DND-41 (cell line): ENCODE data around the gene ADORA3.

Experiments
- ATAC-seq: fragments of 200-7000 bp; cut with Tn5 transposase; 3 replicates; pipeline ENCODE4 v1.9.1; 2021; ENCODE audit warnings: low read depth; ENCODE audit not compliant: insufficient read depth
- DNase-seq: peaks from one replicate; pipeline ENCODE4 v3.0.0-alpha.2; 2020
- H2AFZ ChIP-seq: 2 replicates; pipeline ENCODE4 v1.6.0; 2012; ENCODE audit warnings: low read depth, low read length
- H3K27ac ChIP-seq: 2 replicates; pipeline ENCODE4 v1.5.1; 2012; ENCODE audit warnings: low read length, inconsistent platforms
- H3K27me3 ChIP-seq: fragments of 200-600 bp; sonication (generic); 2 replicates; pipeline ENCODE4 v1.6.0; 2012; ENCODE audit warnings: low read length, mild to moderate bottlenecking, inconsistent platforms; ENCODE audit not compliant: insufficient read depth, poor library complexity
- H3K36me3 ChIP-seq: 2 replicates; pipeline ENCODE4 v1.5.1; 2012; ENCODE audit warnings: low read length, inconsistent platforms; ENCODE audit not compliant: insufficient read depth
- H3K4me1 ChIP-seq: 2 replicates; pipeline ENCODE4 v1.5.1; 2012; ENCODE audit warnings: mild to moderate bottlenecking, low read length; ENCODE audit not compliant: insufficient read depth
- H3K4me2 ChIP-seq: 2 replicates; pipeline ENCODE4 v1.6.0; 2012; ENCODE audit warnings: mild to moderate bottlenecking, moderate library complexity, low read length, inconsistent platforms; ENCODE audit not compliant: insufficient read depth
- H3K4me3 ChIP-seq, 2 experiments: fragments of 200-600 bp in 1 of 2; shearing (Covaris generic) in 1 of 2; 2 replicates each; pipeline ENCODE4 v1.5.1; 2012 to 2016; ENCODE audit warnings: inconsistent platforms in 2 of 2, low read length in 2 of 2, mild to moderate bottlenecking in 2 of 2, low read depth in 1 of 2, moderate library complexity in 1 of 2
- H3K79me2 ChIP-seq: 2 replicates; pipeline ENCODE4 v1.6.0; 2012; ENCODE audit warnings: low read length, inconsistent platforms; ENCODE audit not compliant: insufficient read depth
- H3K9ac ChIP-seq: 2 replicates; pipeline ENCODE4 v1.6.0; 2012; ENCODE audit warnings: low read depth, mild to moderate bottlenecking, inconsistent platforms, low read length, moderate library complexity
- H3K9me3 ChIP-seq: 2 replicates; pipeline ENCODE4 v1.5.1; 2012; ENCODE audit warnings: low read length, moderate library complexity, mild to moderate bottlenecking, inconsistent platforms; ENCODE audit not compliant: insufficient read depth, severe bottlenecking
- H4K20me1 ChIP-seq: 2 replicates; pipeline ENCODE4 v1.6.0; 2012; ENCODE audit warnings: low read length; ENCODE audit not compliant: insufficient read depth
- EZH2 ChIP-seq: IDR thresholded peaks from 3 replicates; pipeline ENCODE4 v1.6.1; 2012; ENCODE audit warnings: borderline replicate concordance, low read depth, mild to moderate bottlenecking, moderate library complexity, low read length, inconsistent platforms; ENCODE audit not compliant: severe bottlenecking
- TF ChIP-seq, protein P1 (sequence below): IDR thresholded peaks from 2 replicates; pipeline ENCODE4 v1.5.1; 2012; ENCODE audit warnings: borderline replicate concordance, low read length, moderate library complexity, mild to moderate bottlenecking; ENCODE audit not compliant: poor library complexity, severe bottlenecking; ENCODE audit errors: extremely low read depth

The ADORA3 gene

DNA sequence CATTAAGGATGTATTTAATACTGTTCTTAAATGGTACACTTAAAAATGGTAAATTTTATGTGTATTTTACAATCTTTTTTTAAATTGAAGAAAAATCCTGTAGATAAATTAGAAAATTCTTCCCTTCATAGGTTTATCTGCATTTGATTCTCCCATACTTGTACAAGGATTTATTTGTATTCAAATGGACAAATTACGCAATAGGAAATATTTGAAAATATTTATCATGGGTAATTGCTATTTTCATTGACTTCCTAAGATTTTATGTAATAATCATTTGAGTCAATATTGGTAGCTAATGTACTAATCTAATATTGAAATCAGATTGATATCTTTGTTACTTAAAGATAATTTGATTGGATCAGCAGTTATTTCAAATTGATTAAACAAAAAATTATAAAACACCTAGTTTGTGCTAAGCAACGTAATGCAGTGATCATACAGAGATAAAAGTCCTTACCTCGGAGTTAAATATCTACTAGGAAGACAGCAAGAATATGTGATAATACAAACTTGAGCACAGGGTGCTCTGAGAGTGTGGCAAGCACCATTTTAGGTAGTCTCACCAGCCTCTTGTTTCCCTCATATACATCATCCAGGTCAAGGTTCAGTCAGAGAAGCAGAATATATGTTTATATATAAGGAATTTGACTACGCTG, 40.9 kb downstream of the ADORA3 start:
- Histone ChIP-seq H3K79me2 (no peaks in the 10 kb centered on the region), H3K27ac (no peak overlapping the region), H2AFZ (no peak overlapping the region), H3K36me3 (peaks cover 63% of the 10 kb centered on the region), H3K4me2 (no peak overlapping the region), H4K20me1 (no peaks in the 10 kb centered on the region), H3K27me3 (no peaks in the 10 kb centered on the region), H3K9ac (no peak overlapping the region), H3K4me1 (no peaks in the 10 kb centered on the region), H3K9me3 (no peaks in the 10 kb centered on the region), H3K4me3 (no peak overlapping the region)
- DNase-seq (no peak), ATAC-seq (no peak)
- TF ChIP-seq, protein P1, sequence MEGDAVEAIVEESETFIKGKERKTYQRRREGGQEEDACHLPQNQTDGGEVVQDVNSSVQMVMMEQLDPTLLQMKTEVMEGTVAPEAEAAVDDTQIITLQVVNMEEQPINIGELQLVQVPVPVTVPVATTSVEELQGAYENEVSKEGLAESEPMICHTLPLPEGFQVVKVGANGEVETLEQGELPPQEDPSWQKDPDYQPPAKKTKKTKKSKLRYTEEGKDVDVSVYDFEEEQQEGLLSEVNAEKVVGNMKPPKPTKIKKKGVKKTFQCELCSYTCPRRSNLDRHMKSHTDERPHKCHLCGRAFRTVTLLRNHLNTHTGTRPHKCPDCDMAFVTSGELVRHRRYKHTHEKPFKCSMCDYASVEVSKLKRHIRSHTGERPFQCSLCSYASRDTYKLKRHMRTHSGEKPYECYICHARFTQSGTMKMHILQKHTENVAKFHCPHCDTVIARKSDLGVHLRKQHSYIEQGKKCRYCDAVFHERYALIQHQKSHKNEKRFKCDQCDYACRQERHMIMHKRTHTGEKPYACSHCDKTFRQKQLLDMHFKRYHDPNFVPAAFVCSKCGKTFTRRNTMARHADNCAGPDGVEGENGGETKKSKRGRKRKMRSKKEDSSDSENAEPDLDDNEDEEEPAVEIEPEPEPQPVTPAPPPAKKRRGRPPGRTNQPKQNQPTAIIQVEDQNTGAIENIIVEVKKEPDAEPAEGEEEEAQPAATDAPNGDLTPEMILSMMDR = no peak
- no peak for TF ChIP-seq EZH2

GRCh38 chr1:111461765-111462164, 41.7 kb downstream of the ADORA3 start:
- no peak overlapping the region for H3K4me2 ChIP-seq
- no peak for DNase-seq

DNA sequence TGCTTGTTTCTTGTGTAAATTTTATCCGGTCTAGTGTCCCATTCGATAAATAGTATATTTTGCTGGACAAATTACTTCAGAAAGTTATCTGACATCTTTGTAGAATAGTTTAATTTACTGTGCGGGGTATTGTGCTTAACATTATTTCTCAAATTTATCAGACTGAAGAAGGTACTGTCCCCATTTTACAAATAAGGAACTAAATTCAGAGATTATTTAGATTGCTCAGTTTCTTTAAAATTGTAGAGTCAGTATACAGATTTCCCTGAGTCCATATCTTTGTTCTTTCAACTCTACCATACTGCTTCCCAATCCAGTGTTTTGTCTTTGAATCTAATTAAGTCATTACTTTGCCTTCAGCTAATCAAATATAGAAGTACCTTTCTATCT, 47.8 kb downstream of the ADORA3 start:
- TF ChIP-seq, protein P1 = no peak
- no peak for TF ChIP-seq EZH2
- H3K9ac ChIP-seq = no peak overlapping the region
- H3K9me3 ChIP-seq = no peaks in the 10 kb centered on the region
- H2AFZ ChIP-seq = no peak overlapping the region
- no peak overlapping the region for H3K27ac ChIP-seq
- peaks cover 33% of the 10 kb centered on the region for H3K4me1 ChIP-seq
- peaks cover 50% of the 10 kb centered on the region for H3K79me2 ChIP-seq
- H4K20me1 ChIP-seq = no peaks in the 10 kb centered on the region; the same call in 1 of the 2 replicates
- H3K36me3 ChIP-seq = peaks cover 89% of the 10 kb centered on the region
- no peak for ATAC-seq
- H3K4me3 ChIP-seq = no peak overlapping the region
- no peaks in the 10 kb centered on the region for H3K27me3 ChIP-seq
- no peak overlapping the region for H3K4me2 ChIP-seq
- DNase-seq = no peak

More at GRCh38 chr1:111461765-111462164, 41.7 kb downstream of the ADORA3 start:
- no peak overlapping the region for H3K9ac ChIP-seq
- no peaks in the 10 kb centered on the region for H3K9me3 ChIP-seq
- no peak overlapping the region for H3K27ac ChIP-seq
- no peak for ATAC-seq
- TF ChIP-seq, protein P1 = no peak
- no peak for TF ChIP-seq EZH2
- H3K4me1 ChIP-seq = no peaks in the 10 kb centered on the region
- H3K79me2 ChIP-seq = no peaks in the 10 kb centered on the region
- H2AFZ ChIP-seq = no peak overlapping the region
- H3K27me3 ChIP-seq = no peaks in the 10 kb centered on the region
- no peak overlapping the region for H3K4me3 ChIP-seq
- no peaks in the 10 kb centered on the region for H4K20me1 ChIP-seq
- peaks cover 66% of the 10 kb centered on the region for H3K36me3 ChIP-seq
